ENCODE results near the gene CD38.

CD38 gene

GRCh38 chr4:15891312-15891711 is 113.2 kb downstream of the CD38 start:
- no peaks in the 10 kb centered on the region for H3K4me1 ChIP-seq
- H3K79me2 ChIP-seq = no peaks in the 10 kb centered on the region
- no peaks in the 10 kb centered on the region for H3K27me3 ChIP-seq (ENCODE audit: control insufficient read depth, insufficient read depth, low read length)
- H3K9me3 ChIP-seq (ENCODE audit: control insufficient read depth, low read length) = no peaks in the 10 kb centered on the region
- no peak overlapping the region for H3K9ac ChIP-seq
- no peaks in the 10 kb centered on the region for H3K36me3 ChIP-seq (ENCODE audit: control insufficient read depth, insufficient read depth, low read length)
- H2AFZ ChIP-seq = no peak overlapping the region
- no peak overlapping the region for H3K27ac ChIP-seq
- no peak overlapping the region for H3K4me3 ChIP-seq (ENCODE audit: low read depth, low read length)
- no peak overlapping the region for H3K4me2 ChIP-seq (ENCODE audit: low read length)
- TF ChIP-seq CTCF (IDR thresholded peaks at IDR 0.05) = no peak

- Histone ChIP-seq H3K9me3 (ENCODE audit: control insufficient read depth, low read length) (no peaks in the 10 kb centered on the region), H3K79me2 (no peaks in the 10 kb centered on the region), H2AFZ (no peak overlapping the region), H3K4me3 (ENCODE audit: low read depth, low read length) (no peak overlapping the region), H3K36me3 (ENCODE audit: control insufficient read depth, insufficient read depth, low read length) (no peaks in the 10 kb centered on the region), H3K27ac (no peak overlapping the region), H3K4me2 (ENCODE audit: low read length) (no peak overlapping the region), H3K27me3 (ENCODE audit: control insufficient read depth, insufficient read depth, low read length) (no peaks in the 10 kb centered on the region), H3K9ac (no peak overlapping the region), H3K4me1 (no peaks in the 10 kb centered on the region)
- TF ChIP-seq CTCF (IDR thresholded peaks at IDR 0.05) = no peak
These were observed 115.8 kb downstream of the CD38 start for GRCh38 chr4:15893962-15894361.

GRCh38 chr4:15894393-15894792 is 116.3 kb downstream of the CD38 start:
- no peaks in the 10 kb centered on the region for H3K27me3 ChIP-seq (ENCODE audit: control insufficient read depth, insufficient read depth, low read length)
- H3K4me1 ChIP-seq = no peaks in the 10 kb centered on the region
- H3K4me3 ChIP-seq (ENCODE audit: low read depth, low read length) = no peak overlapping the region
- no peak for TF ChIP-seq CTCF (IDR thresholded peaks at IDR 0.05)
- no peak overlapping the region for H3K9ac ChIP-seq
- no peaks in the 10 kb centered on the region for H3K79me2 ChIP-seq
- no peak overlapping the region for H3K4me2 ChIP-seq (ENCODE audit: low read length)
- no peaks in the 10 kb centered on the region for H3K36me3 ChIP-seq (ENCODE audit: control insufficient read depth, insufficient read depth, low read length)
- H3K27ac ChIP-seq = no peak overlapping the region
- H3K9me3 ChIP-seq (ENCODE audit: control insufficient read depth, low read length) = no peaks in the 10 kb centered on the region
- no peak overlapping the region for H2AFZ ChIP-seq

- no peak overlapping the region for H3K9ac ChIP-seq
- H3K27ac ChIP-seq = no peak overlapping the region
- H3K9me3 ChIP-seq (ENCODE audit: control insufficient read depth, low read length) = no peaks in the 10 kb centered on the region
- H3K27me3 ChIP-seq (ENCODE audit: control insufficient read depth, insufficient read depth, low read length) = no peaks in the 10 kb centered on the region
- no peaks in the 10 kb centered on the region for H3K79me2 ChIP-seq
- no peaks in the 10 kb centered on the region for H3K36me3 ChIP-seq (ENCODE audit: control insufficient read depth, insufficient read depth, low read length)
- no peak for TF ChIP-seq CTCF (IDR thresholded peaks at IDR 0.05)
- no peak overlapping the region for H3K4me2 ChIP-seq (ENCODE audit: low read length)
- no peak overlapping the region for H2AFZ ChIP-seq
- H3K4me3 ChIP-seq (ENCODE audit: low read depth, low read length) = no peak overlapping the region
- H3K4me1 ChIP-seq = no peaks in the 10 kb centered on the region
These were observed 117.1 kb downstream of the CD38 start for GRCh38 chr4:15894921-15895916.

Data from parathyroid adenoma (tissue), 2 donors.